GM12878 (cell line): ENCODE measurements around the gene KCNN3.

Source experiments
- CTCF ChIP-seq, 3 experiments: IDR thresholded peaks in 2 of 3; conservative IDR thresholded peaks in 1 of 3; 2 replicates each; pipeline ENCODE4 v1.5.1; 2011; ENCODE audit warnings: low read depth in 3 of 3, low read length in 3 of 3, mild to moderate bottlenecking in 3 of 3, control low read depth in 2 of 3, moderate library complexity in 2 of 3, inconsistent platforms in 1 of 3, mixed read lengths in 1 of 3; ENCODE audit not compliant: control insufficient read depth in 2 of 3, insufficient read depth in 1 of 3; ENCODE audit errors: extremely low read depth in 1 of 3
- NR2C2 ChIP-seq: IDR thresholded peaks from 2 replicates; pipeline ENCODE4 v1.6.1; 2011; ENCODE audit warnings: borderline replicate concordance, low read depth; ENCODE audit not compliant: control insufficient read depth, insufficient read length
- REST ChIP-seq: IDR thresholded peaks from 2 replicates; pipeline ENCODE4 v1.6.1; 2012; ENCODE audit warnings: mild to moderate bottlenecking, low read depth, low read length
- ZNF24 ChIP-seq: fragments of 450-650 bp; IDR thresholded peaks from 2 replicates; pipeline ENCODE4 v1.6.1; 2017; ENCODE audit warnings: antibody characterized with exemption, mild to moderate bottlenecking

GRCh38 chr1:154857022-154857421, 13.1 kb downstream of the KCNN3 start:
- TF ChIP-seq NR2C2: no peak
- no peak for TF ChIP-seq CTCF (IDR thresholded peaks at IDR 0.05 in 2 of 3, conservative IDR thresholded peaks at IDR 0.05 in 1 of 3; ENCODE audit: control insufficient read depth in 2 of 3, extremely low read depth in 1 of 3, insufficient read depth in 1 of 3, low read depth in 3 of 3, low read length in 3 of 3)
- TF ChIP-seq REST: no peak
- no peak for TF ChIP-seq ZNF24
